OCI-LY7 (cell line): ENCODE data around the gene RXRA.

Source experiments
- CTCF ChIP-seq: fragments of 200-600 bp; sonication (generic); conservative IDR thresholded peaks from 2 replicates; pipeline ENCODE4 v1.5.1; 2014; ENCODE audit warnings: mild to moderate bottlenecking, antibody characterized with exemption, low read length, moderate library complexity, mixed read lengths
- EZH2phosphoT487 ChIP-seq: fragments of 200-600 bp; sonication (generic); IDR thresholded peaks from 2 replicates; pipeline ENCODE4 v1.6.1; 2018; ENCODE audit warnings: low read depth, borderline replicate concordance, mild to moderate bottlenecking, mixed run types, antibody characterized with exemption, low read length, moderate library complexity, mixed read lengths

- TF ChIP-seq CTCF = no peak
- no peak for TF ChIP-seq EZH2phosphoT487
These were observed 12.8 kb upstream of the RXRA start for GRCh38 chr9:134313470-134313869.
